Fibroblast of lung (primary cell): ENCODE data around the gene GABRB2.

Experiments used
- CTCF ChIP-seq, 2 donors: IDR thresholded peaks in 1 of 2; conservative IDR thresholded peaks in 1 of 2; 1 replicate in 1 of 2; 2 replicates in 1 of 2; pipeline ENCODE4 v1.5.1; 2011 to 2012; ENCODE audit warnings: low read length in 2 of 2, control low read depth in 1 of 2, inconsistent platforms in 1 of 2, low read depth in 1 of 2, mild to moderate bottlenecking in 1 of 2
- EZH2 ChIP-seq: IDR thresholded peaks from 2 replicates; pipeline ENCODE4 v1.5.1; 2012; ENCODE audit warnings: low read length, control low read depth, mild to moderate bottlenecking; ENCODE audit errors: missing control alignments

- no peak for TF ChIP-seq CTCF (conservative IDR thresholded peaks at IDR 0.05 in 1 of 2, IDR thresholded peaks at IDR 0.05 in 1 of 2; ENCODE audit: low read depth in 1 of 2, low read length in 2 of 2)
- TF ChIP-seq EZH2, result no peak
These were observed 104.1 kb downstream of the GABRB2 start for GRCh38 chr5:161442471-161442870.
